IPS-15b (cell line): ENCODE results near the gene USP21.

ENCODE experiments used
- H3K27me3 ChIP-seq: one replicate; pipeline ENCODE4 v1.6.1; 2013; ENCODE audit warnings: low read length; ENCODE audit not compliant: control insufficient read depth, insufficient read depth
- H3K36me3 ChIP-seq: one replicate; pipeline ENCODE4 v1.6.1; 2013; ENCODE audit warnings: low read length; ENCODE audit not compliant: control insufficient read depth, insufficient read depth
- H3K4me1 ChIP-seq: one replicate; pipeline ENCODE4 v1.6.1; 2013; ENCODE audit warnings: mild to moderate bottlenecking, low read length; ENCODE audit not compliant: control insufficient read depth, insufficient read depth
- H3K4me3 ChIP-seq: one replicate; pipeline ENCODE4 v1.5.1; 2013; ENCODE audit warnings: low read depth, low read length
- H3K9ac ChIP-seq: one replicate; pipeline ENCODE4 v1.6.1; 2013; ENCODE audit warnings: low read depth, mild to moderate bottlenecking, low read length
- H3K9me3 ChIP-seq: one replicate; pipeline ENCODE4 v1.6.1; 2013; ENCODE audit warnings: mild to moderate bottlenecking, low read length; ENCODE audit not compliant: control insufficient read depth, insufficient read depth

The USP21 gene

DNA sequence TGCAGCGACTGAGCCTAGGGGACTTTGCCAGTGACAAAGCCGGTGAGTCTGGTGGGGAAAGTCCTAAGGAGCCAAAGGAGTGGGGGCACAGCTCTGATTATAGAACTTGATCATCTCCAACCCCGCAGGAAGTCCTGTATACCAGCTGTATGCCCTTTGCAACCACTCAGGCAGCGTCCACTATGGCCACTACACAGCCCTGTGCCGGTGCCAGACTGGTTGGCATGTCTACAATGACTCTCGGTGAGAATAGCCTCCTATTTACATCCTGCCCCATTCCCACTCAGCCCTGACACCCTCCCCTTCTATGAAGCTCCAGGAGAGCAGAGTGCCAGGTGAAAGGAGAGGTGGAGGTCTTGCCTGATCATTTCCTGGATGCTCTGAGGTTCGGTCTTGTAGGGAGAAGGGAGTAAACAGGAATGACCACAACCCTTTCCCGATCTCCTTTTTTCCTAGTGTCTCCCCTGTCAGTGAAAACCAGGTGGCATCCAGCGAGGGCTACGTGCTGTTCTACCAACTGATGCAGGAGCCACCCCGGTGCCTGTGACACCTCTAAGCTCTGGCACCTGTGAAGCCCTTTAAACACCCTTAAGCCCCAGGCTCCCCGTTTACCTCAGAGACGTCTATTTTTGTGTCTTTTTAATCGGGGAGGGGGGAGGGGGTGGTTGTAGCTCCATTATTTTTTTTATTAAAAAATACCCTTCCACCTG, 5.8 kb downstream of the USP21 start:
- Histone ChIP-seq H3K4me3 (peak overlapping the region; percentile 96), H3K27me3 (no peaks in the 10 kb centered on the region), H3K9me3 (no peaks in the 10 kb centered on the region), H3K9ac (peak overlapping the region; percentile 37), H3K36me3 (peaks cover 17% of the 10 kb centered on the region), H3K4me1 (no peaks in the 10 kb centered on the region)

DNA sequence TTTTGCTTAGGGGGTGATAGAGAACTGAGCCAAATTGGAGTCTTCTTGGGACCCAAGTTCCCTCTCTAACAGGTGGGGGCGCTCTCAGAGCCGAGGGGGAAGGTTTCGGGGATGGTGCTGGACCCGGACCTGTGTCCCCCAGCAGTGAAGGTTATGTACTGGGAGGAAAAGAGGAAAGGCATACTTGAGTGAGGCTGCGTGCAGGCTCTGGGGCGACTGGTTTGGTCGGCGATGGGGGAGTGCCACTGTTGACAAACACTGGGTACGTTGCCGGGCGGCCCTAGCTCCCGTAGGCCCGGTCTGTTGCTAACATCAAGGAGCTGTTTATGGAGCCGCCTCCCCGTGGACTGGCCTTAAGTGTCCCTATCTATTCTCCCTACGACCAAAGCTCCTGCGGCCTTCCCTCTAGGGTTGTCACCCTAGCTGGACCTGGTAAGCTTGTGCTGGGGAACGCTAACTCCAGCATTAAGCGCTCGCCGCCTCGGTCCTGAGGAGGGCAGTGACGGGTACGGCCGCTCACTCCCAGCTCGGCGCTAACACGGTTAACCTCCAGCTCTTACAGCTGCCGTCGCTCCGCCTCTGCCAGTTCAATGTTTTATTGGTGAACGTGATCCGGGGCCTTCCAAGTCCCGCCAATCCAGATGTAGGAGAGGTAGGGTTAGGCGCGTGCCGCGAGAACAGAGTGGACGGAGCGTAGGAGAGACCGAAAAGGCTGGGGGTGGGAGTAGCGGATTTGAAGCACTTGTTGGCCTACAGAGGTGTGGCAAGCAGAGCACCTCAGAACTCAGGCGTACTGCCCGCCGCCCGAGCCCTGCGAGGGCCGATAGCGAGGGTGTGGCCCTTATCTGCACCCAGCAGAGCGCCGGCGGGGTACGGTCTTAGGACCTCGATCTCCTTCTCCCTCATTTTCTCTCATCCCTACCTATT, 6.7 kb downstream of the USP21 start, which contains the start of gene PPOX:
PPOX (plus strand) TSS at position 685 of the 927 bp plus-strand sequence. CDS start 422 bp downstream, outside the sequence.
- Histone ChIP-seq H3K27me3 (no peaks in the 10 kb centered on the region), H3K4me3 (peak within 1 kb of the TSS; percentile 96), H3K9ac (peak within 1 kb of the TSS; percentile 73), H3K36me3 (peaks cover 25% of the 10 kb centered on the region), H3K4me1 (no peaks in the 10 kb centered on the region), H3K9me3 (no peaks in the 10 kb centered on the region)

DNA sequence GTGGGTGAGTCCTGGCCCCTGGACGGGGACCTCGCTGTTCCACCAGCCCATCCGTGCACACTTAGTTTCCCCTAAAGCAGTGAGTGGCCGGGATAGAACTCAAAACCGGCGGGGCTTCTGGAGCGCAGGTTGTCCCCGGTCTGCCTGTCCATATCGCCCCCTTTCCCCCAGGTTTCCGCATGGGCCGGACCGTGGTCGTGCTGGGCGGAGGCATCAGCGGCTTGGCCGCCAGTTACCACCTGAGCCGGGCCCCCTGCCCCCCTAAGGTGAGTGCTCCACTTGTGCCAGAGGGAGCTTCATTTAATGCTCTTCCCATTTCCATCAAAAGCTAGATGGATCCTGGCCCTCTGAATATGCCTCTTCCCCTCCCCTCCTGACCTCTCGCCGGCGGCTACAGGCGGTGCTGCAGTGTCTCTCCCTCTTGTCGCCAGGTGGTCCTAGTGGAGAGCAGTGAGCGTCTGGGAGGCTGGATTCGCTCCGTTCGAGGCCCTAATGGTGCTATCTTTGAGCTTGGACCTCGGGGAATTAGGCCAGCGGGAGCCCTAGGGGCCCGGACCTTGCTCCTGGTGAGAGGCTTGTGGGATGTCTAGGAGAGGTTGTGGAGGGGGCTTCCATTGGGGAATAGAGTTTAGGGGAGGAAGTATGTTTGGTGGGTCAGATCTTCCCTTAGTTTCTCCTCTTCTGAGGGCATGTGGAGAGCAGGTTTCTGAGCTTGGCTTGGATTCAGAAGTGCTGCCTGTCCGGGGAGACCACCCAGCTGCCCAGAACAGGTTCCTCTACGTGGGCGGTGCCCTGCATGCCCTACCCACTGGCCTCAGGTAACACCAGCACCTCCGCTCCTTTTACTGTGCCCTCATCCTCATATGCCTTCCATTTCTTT, 7.6 kb downstream of the USP21 start:
- Histone ChIP-seq H3K9me3 (no peaks in the 10 kb centered on the region), H3K36me3 (peaks cover 34% of the 10 kb centered on the region), H3K4me1 (no peaks in the 10 kb centered on the region), H3K4me3 (peak overlapping the region; percentile 96), H3K9ac (peak overlapping the region; percentile 73), H3K27me3 (no peaks in the 10 kb centered on the region)

DNA sequence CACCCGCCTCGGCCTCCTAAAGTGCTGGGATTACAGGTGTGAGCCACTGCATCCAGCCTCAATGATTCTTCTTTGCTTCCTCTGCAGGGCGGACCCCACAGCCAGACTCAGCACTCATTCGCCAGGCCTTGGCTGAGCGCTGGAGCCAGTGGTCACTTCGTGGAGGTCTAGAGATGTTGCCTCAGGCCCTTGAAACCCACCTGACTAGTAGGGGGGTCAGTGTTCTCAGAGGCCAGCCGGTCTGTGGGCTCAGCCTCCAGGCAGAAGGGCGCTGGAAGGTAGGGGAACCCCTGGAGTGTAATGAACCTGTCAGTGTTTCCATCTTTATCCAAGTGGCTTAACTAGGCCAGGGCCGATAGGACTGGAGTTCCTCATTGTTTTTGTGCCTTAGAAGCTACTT, 9.6 kb downstream of the USP21 start:
- H3K4me3 ChIP-seq = no peak overlapping the region
- no peaks in the 10 kb centered on the region for H3K4me1 ChIP-seq
- no peaks in the 10 kb centered on the region for H3K27me3 ChIP-seq
- no peak overlapping the region for H3K9ac ChIP-seq
- peaks cover 37% of the 10 kb centered on the region for H3K36me3 ChIP-seq
- H3K9me3 ChIP-seq = no peaks in the 10 kb centered on the region

DNA sequence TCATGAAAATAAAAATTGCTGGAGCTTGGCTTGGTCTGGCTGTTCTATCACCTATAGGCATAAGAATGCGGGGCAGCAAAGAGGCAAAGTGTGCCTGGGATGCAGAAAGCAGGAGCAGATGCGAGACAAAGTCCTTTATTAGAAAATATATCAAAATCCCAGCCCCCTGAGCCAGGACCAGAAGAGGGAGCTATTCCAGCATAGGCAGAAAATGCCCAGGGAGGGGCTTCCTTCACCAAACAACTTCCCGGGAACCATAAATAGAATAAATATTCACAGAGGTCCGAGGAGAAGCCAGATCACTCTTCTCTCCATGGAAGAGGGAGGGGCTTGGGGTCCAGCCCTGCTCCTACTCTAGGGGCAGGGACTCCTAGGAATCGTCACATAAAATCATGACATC, 11.9 kb downstream of the USP21 start:
- no peaks in the 10 kb centered on the region for H3K27me3 ChIP-seq
- H3K36me3 ChIP-seq = peaks cover 37% of the 10 kb centered on the region
- no peak overlapping the region for H3K4me3 ChIP-seq
- no peaks in the 10 kb centered on the region for H3K4me1 ChIP-seq
- H3K9ac ChIP-seq = no peak overlapping the region
- H3K9me3 ChIP-seq = no peaks in the 10 kb centered on the region

DNA sequence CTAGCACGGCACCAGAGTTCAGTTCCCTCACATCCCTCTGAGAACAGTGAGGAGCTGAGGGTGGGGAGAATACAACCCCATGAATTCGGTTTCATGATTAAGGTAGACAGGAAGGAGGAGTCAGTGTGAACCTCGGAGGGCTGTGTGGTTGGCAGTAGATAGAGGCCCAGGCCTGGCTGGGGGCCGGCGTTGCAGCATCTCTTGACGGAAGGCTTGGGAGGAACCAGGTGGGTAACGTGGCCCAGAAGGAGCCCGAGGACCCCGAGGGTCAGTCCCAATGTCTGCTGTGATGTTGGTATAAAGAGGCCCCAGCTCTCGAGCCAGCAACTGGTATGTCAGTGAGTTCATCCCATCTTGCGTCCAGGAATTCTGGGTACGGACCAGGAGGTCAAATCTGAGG, 12.4 kb downstream of the USP21 start:
- Histone ChIP-seq H3K36me3 (peaks cover 37% of the 10 kb centered on the region), H3K9me3 (no peaks in the 10 kb centered on the region), H3K4me1 (no peaks in the 10 kb centered on the region), H3K4me3 (no peak overlapping the region), H3K9ac (no peak overlapping the region), H3K27me3 (no peaks in the 10 kb centered on the region)

DNA sequence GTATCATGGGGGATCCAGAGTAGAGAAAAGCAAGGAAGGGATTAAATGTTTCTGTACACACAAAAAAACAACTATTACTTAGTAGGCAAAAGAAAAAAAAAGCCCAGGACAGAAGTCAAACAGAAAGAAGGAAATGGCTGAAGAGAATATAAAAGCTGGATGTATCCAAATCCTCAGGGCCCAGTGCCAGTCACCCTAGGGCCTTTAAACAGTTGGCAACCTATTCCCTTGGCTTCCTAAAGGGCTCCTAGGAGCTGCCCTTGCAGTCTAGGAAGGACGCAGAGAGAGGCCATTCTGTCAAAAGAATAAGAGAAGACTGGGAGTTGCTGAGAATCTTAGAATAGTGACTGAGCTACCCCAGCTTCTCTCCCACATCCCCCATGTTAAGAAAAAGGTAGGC, 13.0 kb downstream of the USP21 start:
- H3K27me3 ChIP-seq = no peaks in the 10 kb centered on the region
- H3K36me3 ChIP-seq = peaks cover 37% of the 10 kb centered on the region
- no peaks in the 10 kb centered on the region for H3K9me3 ChIP-seq
- no peak overlapping the region for H3K9ac ChIP-seq
- no peaks in the 10 kb centered on the region for H3K4me1 ChIP-seq
- H3K4me3 ChIP-seq = no peak overlapping the region

DNA sequence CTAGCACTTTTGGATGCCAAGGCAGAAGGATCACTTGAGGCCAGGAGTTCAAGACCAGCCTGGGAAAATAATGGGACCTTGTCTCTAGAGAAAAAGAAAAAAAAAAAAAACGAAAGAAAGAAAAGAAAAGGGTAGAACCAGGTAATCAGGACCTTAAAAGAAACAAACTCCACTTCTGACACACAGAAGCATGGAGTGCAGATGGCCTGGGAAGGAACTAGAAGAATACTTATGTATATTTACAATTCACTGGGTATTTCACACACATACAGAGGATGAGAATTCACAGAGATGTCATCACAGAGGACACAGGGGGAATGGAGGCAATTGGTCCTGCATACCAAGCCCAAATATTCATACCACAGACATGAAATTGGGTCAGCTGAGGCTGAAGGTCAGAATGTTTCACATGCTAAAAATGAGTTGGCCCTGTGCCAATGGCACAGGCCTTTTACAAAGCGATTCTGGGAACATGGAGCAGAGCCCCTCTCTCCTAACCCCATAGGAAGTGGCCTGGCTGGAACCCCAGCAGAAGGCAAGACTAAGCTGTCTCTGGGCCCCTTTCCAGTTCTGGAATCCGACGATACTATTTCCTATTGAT, 13.6 kb downstream of the USP21 start:
- Histone ChIP-seq H3K27me3 (no peaks in the 10 kb centered on the region), H3K4me1 (no peaks in the 10 kb centered on the region), H3K9ac (no peak overlapping the region), H3K9me3 (no peaks in the 10 kb centered on the region), H3K4me3 (no peak overlapping the region), H3K36me3 (peaks cover 37% of the 10 kb centered on the region)

DNA sequence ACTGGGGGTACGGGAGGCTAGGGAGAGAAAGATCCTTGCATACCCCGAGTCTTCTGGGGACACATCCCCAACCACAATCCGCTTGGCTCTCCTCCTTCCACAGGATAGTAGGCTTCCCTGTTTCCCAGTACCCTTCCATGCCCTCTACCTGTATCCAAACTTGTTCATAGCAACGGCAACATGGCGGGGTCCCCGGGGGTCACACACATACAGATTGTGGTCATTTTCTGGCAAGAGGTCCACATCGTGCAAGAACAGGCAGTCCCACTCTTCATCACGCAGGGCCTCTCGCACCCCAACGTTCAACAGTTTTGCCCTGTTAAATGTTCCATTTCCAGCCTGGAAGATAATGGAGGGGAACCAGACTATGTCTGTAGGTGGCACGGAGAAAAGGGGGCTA, 14.4 kb downstream of the USP21 start:
- no peak overlapping the region for H3K9ac ChIP-seq
- H3K36me3 ChIP-seq = peaks cover 37% of the 10 kb centered on the region
- no peak overlapping the region for H3K4me3 ChIP-seq
- H3K4me1 ChIP-seq = peaks cover 4% of the 10 kb centered on the region
- no peaks in the 10 kb centered on the region for H3K9me3 ChIP-seq
- no peaks in the 10 kb centered on the region for H3K27me3 ChIP-seq

DNA sequence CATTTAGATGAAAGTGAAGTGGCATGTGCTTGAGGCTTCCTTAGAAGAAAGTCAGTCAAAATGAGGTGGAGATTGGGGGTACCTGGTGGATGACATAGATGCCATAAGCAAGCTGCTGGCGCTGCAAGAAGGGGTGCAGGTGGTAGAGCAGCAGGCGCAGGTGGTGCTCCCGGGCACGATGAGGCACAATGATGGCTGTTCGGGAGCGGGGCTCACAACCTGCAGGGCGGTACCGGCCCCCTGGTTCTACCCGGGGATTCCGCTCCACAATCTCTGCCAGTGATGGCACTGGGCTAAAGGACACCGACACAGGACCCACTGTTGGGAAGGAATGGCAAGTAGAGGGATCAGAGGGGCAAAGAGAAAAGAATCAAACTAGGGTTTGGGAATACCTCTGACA, 15.6 kb downstream of the USP21 start:
- no peaks in the 10 kb centered on the region for H3K9me3 ChIP-seq
- no peak overlapping the region for H3K9ac ChIP-seq
- H3K4me1 ChIP-seq = peaks cover 4% of the 10 kb centered on the region
- H3K36me3 ChIP-seq = peaks cover 29% of the 10 kb centered on the region
- H3K27me3 ChIP-seq = no peaks in the 10 kb centered on the region
- H3K4me3 ChIP-seq = no peak overlapping the region
